ENCODE measurements around the gene CDK14. TPM values are rescaled to one million over a fixed set of nuclear protein-coding genes. Genes with fewer than 3 reads are reported as not detected.

The CDK14 gene
- total RNA-seq, 1 donor = 44.8 TPM

- DNase-seq (ENCODE audit: low read depth) = peak; percentile 33
- H3K4me3 ChIP-seq (ENCODE audit: low read depth, low read length) = no peak overlapping the region
- TF ChIP-seq CTCF (IDR thresholded peaks at IDR 0.05; ENCODE audit: insufficient read depth, low read length) = peak; percentile 3
These were observed 17.0 kb downstream of the CDK14 start for GRCh38 chr7:90613088-90613498.

- no peak for TF ChIP-seq CTCF (IDR thresholded peaks at IDR 0.05; ENCODE audit: insufficient read depth, low read length)
- H3K4me3 ChIP-seq (ENCODE audit: low read depth, low read length) = no peak overlapping the region
- no peak for DNase-seq (ENCODE audit: low read depth)
These were observed 21.3 kb downstream of the CDK14 start for GRCh38 chr7:90617442-90617841.

- DNase-seq (ENCODE audit: low read depth) = no peak
- TF ChIP-seq CTCF (IDR thresholded peaks at IDR 0.05; ENCODE audit: insufficient read depth, low read length) = no peak
These were observed 22.8 kb downstream of the CDK14 start for GRCh38 chr7:90618876-90619275.

GRCh38 chr7:90621125-90621746 is 25.1 kb downstream of the CDK14 start:
- no peak overlapping the region for H3K4me3 ChIP-seq (ENCODE audit: low read depth, low read length)
- TF ChIP-seq CTCF (IDR thresholded peaks at IDR 0.05; ENCODE audit: insufficient read depth, low read length) = no peak
- peak; percentile 25 for DNase-seq (ENCODE audit: low read depth)

More at GRCh38 chr7:90618876-90619275, 22.8 kb downstream of the CDK14 start:
- H3K4me3 ChIP-seq (ENCODE audit: low read depth, low read length) = no peak overlapping the region

- H3K4me3 ChIP-seq (ENCODE audit: low read depth, low read length) = no peak overlapping the region
- no peak for DNase-seq (ENCODE audit: low read depth)
These were observed 25.6 kb downstream of the CDK14 start for GRCh38 chr7:90621747-90622140.

GRCh38 chr7:90622670-90623069 is 26.5 kb downstream of the CDK14 start:
- no peak overlapping the region for H3K4me3 ChIP-seq (ENCODE audit: low read depth, low read length)
- no peak for DNase-seq (ENCODE audit: low read depth)
- no peak for TF ChIP-seq CTCF (IDR thresholded peaks at IDR 0.05; ENCODE audit: insufficient read depth, low read length)

More at GRCh38 chr7:90621747-90622140, 25.6 kb downstream of the CDK14 start:
- TF ChIP-seq CTCF (IDR thresholded peaks at IDR 0.05; ENCODE audit: insufficient read depth, low read length) = no peak
